HEK293 (cell line): Measurements from ENCODE around the gene CENPVL2.

Experiments used
- CTCF ChIP-seq: fragments of 450-650 bp; formaldehyde crosslinking; IDR thresholded peaks from 2 replicates; pipeline ENCODE4 v1.5.1; 2016; ENCODE audit warnings: missing biosample characterization, missing genetic modification characterization
- ZNF138 ChIP-seq: fragments of 450-650 bp; formaldehyde crosslinking; IDR thresholded peaks from 2 replicates; pipeline ENCODE4 v1.5.1; 2016; ENCODE audit warnings: missing biosample characterization, missing genetic modification characterization, borderline replicate concordance
- ZNF449 ChIP-seq: fragments of 450-650 bp; formaldehyde crosslinking; IDR thresholded peaks from 2 replicates; pipeline ENCODE4 v1.5.1; 2017; ENCODE audit warnings: missing biosample characterization, mild to moderate bottlenecking, missing genetic modification characterization, moderate library complexity
- ZSCAN23 ChIP-seq: fragments of 450-650 bp; formaldehyde crosslinking; IDR thresholded peaks from 2 replicates; pipeline ENCODE4 v1.5.1; 2016; ENCODE audit warnings: missing biosample characterization, missing genetic modification characterization
- TF ChIP-seq, protein P1 (sequence below): fragments of 450-650 bp; IDR thresholded peaks from 2 replicates; pipeline ENCODE4 v1.5.1; 2018; ENCODE audit warnings: missing biosample characterization, mild to moderate bottlenecking, missing genetic modification characterization

- no peak for TF ChIP-seq ZNF138 (tag by site-specific recombination)
- no peak for TF ChIP-seq CTCF (tag by site-specific recombination)
- no peak for TF ChIP-seq ZSCAN23 (tag by site-specific recombination)
- no peak for TF ChIP-seq ZNF449
- TF ChIP-seq, protein P1, sequence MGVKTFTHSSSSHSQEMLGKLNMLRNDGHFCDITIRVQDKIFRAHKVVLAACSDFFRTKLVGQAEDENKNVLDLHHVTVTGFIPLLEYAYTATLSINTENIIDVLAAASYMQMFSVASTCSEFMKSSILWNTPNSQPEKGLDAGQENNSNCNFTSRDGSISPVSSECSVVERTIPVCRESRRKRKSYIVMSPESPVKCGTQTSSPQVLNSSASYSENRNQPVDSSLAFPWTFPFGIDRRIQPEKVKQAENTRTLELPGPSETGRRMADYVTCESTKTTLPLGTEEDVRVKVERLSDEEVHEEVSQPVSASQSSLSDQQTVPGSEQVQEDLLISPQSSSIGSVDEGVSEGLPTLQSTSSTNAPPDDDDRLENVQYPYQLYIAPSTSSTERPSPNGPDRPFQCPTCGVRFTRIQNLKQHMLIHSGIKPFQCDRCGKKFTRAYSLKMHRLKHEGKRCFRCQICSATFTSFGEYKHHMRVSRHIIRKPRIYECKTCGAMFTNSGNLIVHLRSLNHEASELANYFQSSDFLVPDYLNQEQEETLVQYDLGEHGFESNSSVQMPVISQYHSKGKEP (tag by site-specific recombination) = no peak
These were observed 39.3 kb downstream of the CENPVL2 start for GRCh38 chrX:51643377-51643776.
